T-helper 1 cell treated with Interleukin-12 subunit alpha and Interleukin-12 subunit beta and Interleukin-4 antibody, amounts not matched to agents 30 μg/mL and 1 μg/mL, for 36 hours (primary cell): Measurements from ENCODE around the gene PCNX3.

Experiments
- H3K27ac Mint-ChIP-seq: one replicate; pipeline ENCODE4 v1.8.0; 2021; ENCODE audit warnings: mild to moderate bottlenecking, mixed read lengths
- H3K27me3 Mint-ChIP-seq: one replicate; pipeline ENCODE4 v1.8.0; 2021; ENCODE audit warnings: low read depth, mixed read lengths
- H3K36me3 Mint-ChIP-seq: one replicate; pipeline ENCODE4 v1.8.0; 2021; ENCODE audit warnings: low read depth, mixed read lengths
- H3K4me1 Mint-ChIP-seq: one replicate; pipeline ENCODE4 v1.8.0; 2021; ENCODE audit warnings: low read depth, mixed read lengths
- H3K4me3 Mint-ChIP-seq: one replicate; pipeline ENCODE4 v1.8.0; 2021; ENCODE audit warnings: mild to moderate bottlenecking, moderate library complexity, mixed read lengths
- H3K9me3 Mint-ChIP-seq: one replicate; pipeline ENCODE4 v1.8.0; 2021; ENCODE audit warnings: mixed read lengths

Gene PCNX3

GRCh38 chr11:65615229-65615949 lies at the start of gene PCNX3:
Gene PCNX3 (plus strand): TSS chr11:65615776. CDS start chr11:65616312, 536 bp downstream.
- Mint-ChIP-seq H3K27me3 (peaks cover 3% of the 10 kb centered on the region), H3K4me1 (peaks cover 25% of the 10 kb centered on the region), H3K36me3 (peaks cover 22% of the 10 kb centered on the region), H3K27ac (peak within 1 kb of the TSS; percentile 92), H3K9me3 (no peaks in the 10 kb centered on the region), H3K4me3 (peak within 1 kb of the TSS; percentile 95)

GRCh38 chr11:65569164-65569972 lies 46.2 kb upstream of the PCNX3 start:
- peaks cover 22% of the 10 kb centered on the region for H3K36me3 Mint-ChIP-seq
- H3K4me3 Mint-ChIP-seq = peak overlapping the region; percentile 99
- H3K27me3 Mint-ChIP-seq = no peaks in the 10 kb centered on the region
- H3K27ac Mint-ChIP-seq = peak overlapping the region; percentile 100
- H3K9me3 Mint-ChIP-seq = no peaks in the 10 kb centered on the region
- H3K4me1 Mint-ChIP-seq = peaks cover 62% of the 10 kb centered on the region

GRCh38 chr11:65569973-65570918 lies 45.3 kb upstream of the PCNX3 start, which contains the start of gene ZNRD2:
Gene ZNRD2 (plus strand): TSS chr11:65570477. CDS start chr11:65570492, 15 bp downstream.
- Mint-ChIP-seq H3K27ac (peak within 1 kb of the TSS; percentile 100), H3K27me3 (no peaks in the 10 kb centered on the region), H3K36me3 (peaks cover 22% of the 10 kb centered on the region), H3K4me3 (peak within 1 kb of the TSS; percentile 99), H3K4me1 (peaks cover 62% of the 10 kb centered on the region), H3K9me3 (no peaks in the 10 kb centered on the region)

GRCh38 chr11:65571420-65571819 lies 44.2 kb upstream of the PCNX3 start:
- Mint-ChIP-seq H3K27ac (peak overlapping the region; percentile 100), H3K4me1 (peaks cover 55% of the 10 kb centered on the region), H3K36me3 (peaks cover 22% of the 10 kb centered on the region), H3K9me3 (no peaks in the 10 kb centered on the region), H3K27me3 (no peaks in the 10 kb centered on the region), H3K4me3 (peak overlapping the region; percentile 99)

GRCh38 chr11:65571940-65572339 lies 43.6 kb upstream of the PCNX3 start:
- Mint-ChIP-seq H3K27ac (peak overlapping the region; percentile 100), H3K36me3 (peaks cover 22% of the 10 kb centered on the region), H3K4me1 (peaks cover 55% of the 10 kb centered on the region), H3K9me3 (no peaks in the 10 kb centered on the region), H3K4me3 (peak overlapping the region; percentile 99), H3K27me3 (no peaks in the 10 kb centered on the region)

- Mint-ChIP-seq H3K4me1 (peaks cover 53% of the 10 kb centered on the region), H3K4me3 (peak within 1 kb of the TSS; percentile 99)
Observed at GRCh38 chr11:65572356-65573051, 43.1 kb upstream of the PCNX3 start, which contains the start of gene FAM89B. Gene FAM89B (plus strand): TSS chr11:65572538. CDS start chr11:65572670, 132 bp downstream.

GRCh38 chr11:65573391-65574079 lies 42.0 kb upstream of the PCNX3 start:
- Mint-ChIP-seq H3K4me3 (peak overlapping the region; percentile 85), H3K36me3 (peaks cover 22% of the 10 kb centered on the region), H3K27ac (peak overlapping the region; percentile 86), H3K4me1 (peaks cover 54% of the 10 kb centered on the region), H3K9me3 (no peaks in the 10 kb centered on the region), H3K27me3 (no peaks in the 10 kb centered on the region)

More at GRCh38 chr11:65572356-65573051, 43.1 kb upstream of the PCNX3 start, which contains the start of gene FAM89B:
- Mint-ChIP-seq H3K27me3 (no peaks in the 10 kb centered on the region), H3K9me3 (no peaks in the 10 kb centered on the region), H3K27ac (peak within 1 kb of the TSS; percentile 100), H3K36me3 (peaks cover 22% of the 10 kb centered on the region)

- no peaks in the 10 kb centered on the region for H3K27me3 Mint-ChIP-seq
Observed at GRCh38 chr11:65574109-65574810, 41.3 kb upstream of the PCNX3 start.

GRCh38 chr11:65574811-65575567 lies 40.6 kb upstream of the PCNX3 start:
- Mint-ChIP-seq H3K4me1 (peaks cover 44% of the 10 kb centered on the region), H3K27me3 (no peaks in the 10 kb centered on the region), H3K9me3 (no peaks in the 10 kb centered on the region), H3K27ac (peak overlapping the region; percentile 91), H3K4me3 (peak overlapping the region; percentile 87), H3K36me3 (peaks cover 26% of the 10 kb centered on the region)

More at GRCh38 chr11:65574109-65574810, 41.3 kb upstream of the PCNX3 start:
- Mint-ChIP-seq H3K27ac (peak overlapping the region; percentile 91), H3K9me3 (no peaks in the 10 kb centered on the region), H3K36me3 (peaks cover 22% of the 10 kb centered on the region), H3K4me1 (peaks cover 49% of the 10 kb centered on the region), H3K4me3 (peak overlapping the region; percentile 87)

- Mint-ChIP-seq H3K27me3 (no peaks in the 10 kb centered on the region), H3K4me3 (peak within 1 kb of the TSS; percentile 87), H3K27ac (peak within 1 kb of the TSS; percentile 91), H3K4me1 (peaks cover 41% of the 10 kb centered on the region), H3K36me3 (peaks cover 28% of the 10 kb centered on the region), H3K9me3 (no peaks in the 10 kb centered on the region)
Observed at GRCh38 chr11:65575568-65576231, 39.9 kb upstream of the PCNX3 start, which contains the start of gene EHBP1L1. Gene EHBP1L1 (plus strand): TSS chr11:65576053. CDS start chr11:65576303, 250 bp downstream.

GRCh38 chr11:65576232-65576866 lies 39.2 kb upstream of the PCNX3 start:
- Mint-ChIP-seq H3K36me3 (peaks cover 29% of the 10 kb centered on the region), H3K9me3 (no peaks in the 10 kb centered on the region), H3K4me1 (peaks cover 41% of the 10 kb centered on the region), H3K27ac (peak overlapping the region; percentile 77), H3K27me3 (no peaks in the 10 kb centered on the region), H3K4me3 (peak overlapping the region; percentile 87)
